DOHH2 (cell line): Measurements from ENCODE around the gene LYPD6B.

ENCODE experiments used
- H3F3A ChIP-seq: fragments of 200-600 bp; sonication (generic), shearing (Covaris generic); 2 replicates; pipeline ENCODE4 v1.6.0; 2016; ENCODE audit warnings: antibody characterized with exemption, mild to moderate bottlenecking; ENCODE audit not compliant: control insufficient read depth, insufficient read depth
- H3K27ac ChIP-seq: fragments of 200-600 bp; sonication (generic); 2 replicates; pipeline ENCODE4 v1.5.1; 2014; ENCODE audit warnings: low read depth, mild to moderate bottlenecking, low read length, moderate library complexity
- H3K27me3 ChIP-seq: fragments of 200-600 bp; sonication (generic); 2 replicates; pipeline ENCODE4 v1.6.1; 2014; ENCODE audit warnings: mild to moderate bottlenecking, low read length, mixed read lengths; ENCODE audit not compliant: control insufficient read depth
- H3K36me3 ChIP-seq: fragments of 200-600 bp; sonication (generic); 2 replicates; pipeline ENCODE4 v1.6.1; 2014; ENCODE audit warnings: mild to moderate bottlenecking, low read length, moderate library complexity, mixed read lengths; ENCODE audit not compliant: control insufficient read depth
- H3K4me1 ChIP-seq: fragments of 200-600 bp; sonication (generic); 2 replicates; pipeline ENCODE4 v1.6.1; 2014; ENCODE audit warnings: mild to moderate bottlenecking, low read length, mixed read lengths; ENCODE audit not compliant: control insufficient read depth
- H3K4me2 ChIP-seq: fragments of 200-600 bp; sonication (generic); 2 replicates; pipeline ENCODE4 v1.6.0; 2014; ENCODE audit warnings: mild to moderate bottlenecking, low read length, moderate library complexity
- H3K4me3 ChIP-seq: fragments of 200-600 bp; sonication (generic); 2 replicates; pipeline ENCODE4 v1.5.1; 2014; ENCODE audit warnings: mild to moderate bottlenecking, low read length, mixed read lengths
- H3K79me2 ChIP-seq: fragments of 200-600 bp; sonication (generic); 2 replicates; pipeline ENCODE4 v1.6.1; 2014; ENCODE audit warnings: mild to moderate bottlenecking, low read length, mixed read lengths; ENCODE audit not compliant: control insufficient read depth
- H3K9me2 ChIP-seq: fragments of 200-600 bp; sonication (generic); replicated peaks from 2 replicates; pipeline ENCODE4 v1.6.1; 2014; ENCODE audit warnings: mild to moderate bottlenecking, low read length, mixed read lengths; ENCODE audit not compliant: control insufficient read depth
- H3K9me3 ChIP-seq: fragments of 200-600 bp; sonication (generic); 2 replicates; pipeline ENCODE4 v1.6.1; 2014; ENCODE audit warnings: antibody characterized with exemption, low read length, mixed read lengths; ENCODE audit not compliant: control insufficient read depth, insufficient read depth
- H4K20me1 ChIP-seq: fragments of 200-600 bp; sonication (generic); 2 replicates; pipeline ENCODE4 v1.6.0; 2014; ENCODE audit warnings: low read depth, mild to moderate bottlenecking, antibody characterized with exemption, low read length, moderate library complexity; ENCODE audit not compliant: control insufficient read depth, insufficient read depth
- EZH2phosphoT487 ChIP-seq: fragments of 200-600 bp; sonication (generic); IDR thresholded peaks from 2 replicates; pipeline ENCODE4 v1.6.1; 2017; ENCODE audit warnings: borderline replicate concordance, mild to moderate bottlenecking, antibody characterized with exemption, low read length, moderate library complexity, mixed read lengths
- TF ChIP-seq, protein P1 (sequence below): fragments of 200-600 bp; sonication (generic); IDR thresholded peaks from one replicate; pipeline ENCODE4 v1.5.1; 2014; ENCODE audit warnings: antibody characterized with exemption, mild to moderate bottlenecking, low read depth, low read length; ENCODE audit not compliant: poor library complexity, severe bottlenecking

The LYPD6B gene

DNA sequence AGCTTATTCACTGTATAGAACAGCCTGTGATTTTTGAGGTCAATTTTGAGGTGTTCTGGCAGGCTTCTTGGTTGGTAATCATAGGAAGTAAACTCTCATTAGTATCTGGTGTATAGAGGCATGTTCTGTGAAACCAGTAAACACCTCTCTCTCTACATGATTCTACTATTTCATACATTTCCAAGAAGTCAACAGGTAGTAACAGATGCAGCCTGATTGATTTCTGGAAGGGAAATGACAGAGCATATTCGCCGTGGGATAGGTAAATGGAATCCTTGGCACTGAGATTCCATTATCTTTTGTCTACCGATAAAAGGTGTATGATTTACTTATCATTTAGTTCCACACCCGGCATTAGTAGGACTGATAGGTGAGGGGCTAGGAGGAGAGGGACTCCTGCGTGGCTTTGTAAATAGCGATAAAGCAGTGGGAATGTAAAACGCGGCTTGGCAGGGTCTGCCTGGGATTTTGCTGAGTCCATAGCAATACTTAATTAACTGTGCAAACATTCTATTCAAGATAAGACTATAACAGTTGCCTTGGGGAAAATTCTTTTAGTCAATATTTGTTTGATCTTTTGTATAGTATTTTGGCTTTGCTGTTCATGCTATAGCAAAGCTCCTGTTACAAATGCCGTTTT lies 32.3 kb downstream of the LYPD6B start:
- Histone ChIP-seq H3K9me2 (no peaks in the 10 kb centered on the region), H4K20me1 (no peaks in the 10 kb centered on the region), H3K4me2 (no peak overlapping the region), H3F3A (no peaks in the 10 kb centered on the region), H3K9me3 (no peaks in the 10 kb centered on the region), H3K36me3 (no peaks in the 10 kb centered on the region), H3K4me1 (no peaks in the 10 kb centered on the region), H3K27ac (no peak overlapping the region), H3K27me3 (no peaks in the 10 kb centered on the region), H3K79me2 (peaks cover 37% of the 10 kb centered on the region), H3K4me3 (no peak overlapping the region)
- no peak for TF ChIP-seq EZH2phosphoT487
- TF ChIP-seq, protein P1, sequence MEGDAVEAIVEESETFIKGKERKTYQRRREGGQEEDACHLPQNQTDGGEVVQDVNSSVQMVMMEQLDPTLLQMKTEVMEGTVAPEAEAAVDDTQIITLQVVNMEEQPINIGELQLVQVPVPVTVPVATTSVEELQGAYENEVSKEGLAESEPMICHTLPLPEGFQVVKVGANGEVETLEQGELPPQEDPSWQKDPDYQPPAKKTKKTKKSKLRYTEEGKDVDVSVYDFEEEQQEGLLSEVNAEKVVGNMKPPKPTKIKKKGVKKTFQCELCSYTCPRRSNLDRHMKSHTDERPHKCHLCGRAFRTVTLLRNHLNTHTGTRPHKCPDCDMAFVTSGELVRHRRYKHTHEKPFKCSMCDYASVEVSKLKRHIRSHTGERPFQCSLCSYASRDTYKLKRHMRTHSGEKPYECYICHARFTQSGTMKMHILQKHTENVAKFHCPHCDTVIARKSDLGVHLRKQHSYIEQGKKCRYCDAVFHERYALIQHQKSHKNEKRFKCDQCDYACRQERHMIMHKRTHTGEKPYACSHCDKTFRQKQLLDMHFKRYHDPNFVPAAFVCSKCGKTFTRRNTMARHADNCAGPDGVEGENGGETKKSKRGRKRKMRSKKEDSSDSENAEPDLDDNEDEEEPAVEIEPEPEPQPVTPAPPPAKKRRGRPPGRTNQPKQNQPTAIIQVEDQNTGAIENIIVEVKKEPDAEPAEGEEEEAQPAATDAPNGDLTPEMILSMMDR = no peak

DNA sequence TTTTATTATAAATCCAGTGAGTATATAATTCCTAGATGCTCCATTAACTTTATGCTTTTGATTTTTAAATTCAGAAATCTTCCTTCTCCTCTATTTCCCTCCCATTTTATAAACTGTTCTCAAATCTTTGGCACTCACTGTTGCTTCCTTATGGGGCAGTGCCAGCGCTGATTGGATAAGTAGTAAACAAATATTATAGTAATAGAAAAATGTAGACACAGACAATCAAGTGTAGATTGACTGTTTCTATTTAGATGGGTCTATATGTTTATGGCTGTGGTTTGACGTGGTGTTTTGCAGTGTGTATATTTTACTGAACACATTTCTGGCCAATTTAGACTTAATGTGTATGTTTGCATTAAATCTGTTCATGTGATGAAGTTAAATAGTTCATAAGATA lies 36.6 kb downstream of the LYPD6B start:
- no peaks in the 10 kb centered on the region for H4K20me1 ChIP-seq
- H3K4me3 ChIP-seq = no peak overlapping the region
- H3K4me1 ChIP-seq = peaks cover 6% of the 10 kb centered on the region; the same call in 1 of the 2 replicates
- H3F3A ChIP-seq = no peaks in the 10 kb centered on the region
- no peaks in the 10 kb centered on the region for H3K27me3 ChIP-seq
- H3K27ac ChIP-seq = no peak overlapping the region
- H3K9me3 ChIP-seq = no peaks in the 10 kb centered on the region
- H3K9me2 ChIP-seq = no peaks in the 10 kb centered on the region
- peaks cover 15% of the 10 kb centered on the region for H3K79me2 ChIP-seq
- TF ChIP-seq, protein P1 = no peak
- TF ChIP-seq EZH2phosphoT487 = no peak
- no peak overlapping the region for H3K4me2 ChIP-seq
- H3K36me3 ChIP-seq = 0 out of 2 replicates have a peak, but pooled peaks cover 4% of the 10 kb centered on the region

DNA sequence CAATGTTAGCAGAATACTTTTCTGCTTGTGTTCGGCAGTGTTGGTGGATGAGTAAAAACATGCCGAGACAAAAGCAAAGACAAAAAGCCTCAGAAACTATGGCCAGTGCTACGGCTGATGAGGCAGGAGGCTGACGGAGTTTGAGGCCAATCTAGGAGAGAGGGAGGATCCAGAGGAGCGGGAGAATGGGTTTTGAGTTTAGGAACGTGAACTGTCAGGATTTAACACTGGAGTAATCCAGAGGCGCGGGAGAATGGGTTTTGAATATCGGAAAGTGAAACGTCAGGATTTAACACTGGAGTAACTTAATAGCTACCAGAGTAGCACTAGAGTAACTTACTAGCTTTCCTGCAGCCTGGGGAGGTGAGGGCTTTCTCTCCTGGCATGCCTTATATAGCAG lies 37.4 kb downstream of the LYPD6B start:
- no peak for TF ChIP-seq EZH2phosphoT487
- TF ChIP-seq, protein P1 = no peak
- Histone ChIP-seq H3K27me3 (no peaks in the 10 kb centered on the region), H3K79me2 (peaks cover 10% of the 10 kb centered on the region), H3K4me2 (no peak overlapping the region), H3K36me3 (0 out of 2 replicates have a peak, but pooled peaks cover 4% of the 10 kb centered on the region), H3K4me3 (no peak overlapping the region), H3F3A (no peaks in the 10 kb centered on the region), H3K9me3 (no peaks in the 10 kb centered on the region), H3K9me2 (no peaks in the 10 kb centered on the region), H3K4me1 (peaks cover 7% of the 10 kb centered on the region; the same call in 1 of the 2 replicates), H3K27ac (no peak overlapping the region), H4K20me1 (no peaks in the 10 kb centered on the region)
